ENCODE results near the gene ADAM19.

Gene ADAM19

GRCh38 chr5:157563373-157563928, 12.1 kb downstream of the ADAM19 start:
- no peak for DNase-seq (ENCODE audit: low read depth in 2 of 2)

- DNase-seq (ENCODE audit: low read depth in 2 of 2), result no peak
Observed at GRCh38 chr5:157562111-157562581, 13.4 kb downstream of the ADAM19 start.

- DNase-seq (ENCODE audit: low read depth in 2 of 2), result no peak
Observed at GRCh38 chr5:157561110-157561509, 14.5 kb downstream of the ADAM19 start.

- no peak for DNase-seq (ENCODE audit: low read depth in 2 of 2)
Observed at GRCh38 chr5:157559301-157559700, 16.3 kb downstream of the ADAM19 start.

- DNase-seq (ENCODE audit: low read depth in 2 of 2), result no peak
Observed at GRCh38 chr5:157558681-157559080, 16.9 kb downstream of the ADAM19 start.

GRCh38 chr5:157558041-157558595, 17.5 kb downstream of the ADAM19 start:
- no peak for DNase-seq (ENCODE audit: low read depth in 2 of 2)

- DNase-seq (ENCODE audit: low read depth in 2 of 2), result no peak
Observed at GRCh38 chr5:157556615-157557418, 18.8 kb downstream of the ADAM19 start.

GRCh38 chr5:157555037-157555640, 20.4 kb downstream of the ADAM19 start:
- no peak for DNase-seq (ENCODE audit: low read depth in 2 of 2)

GRCh38 chr5:157554179-157555036, 21.2 kb downstream of the ADAM19 start:
- no peak for DNase-seq (ENCODE audit: low read depth in 2 of 2)

- DNase-seq (ENCODE audit: low read depth in 2 of 2), result no peak
Observed at GRCh38 chr5:157552650-157553049, 22.9 kb downstream of the ADAM19 start.

- DNase-seq (ENCODE audit: low read depth in 2 of 2), result no peak
Observed at GRCh38 chr5:157550663-157551062, 24.9 kb downstream of the ADAM19 start.

GRCh38 chr5:157549954-157550549, 25.5 kb downstream of the ADAM19 start:
- no peak for DNase-seq (ENCODE audit: low read depth in 2 of 2)

GRCh38 chr5:157549283-157549629, 26.3 kb downstream of the ADAM19 start:
- no peak for DNase-seq (ENCODE audit: low read depth in 2 of 2)

GRCh38 chr5:157548513-157549282, 26.9 kb downstream of the ADAM19 start:
- no peak for DNase-seq (ENCODE audit: low read depth in 2 of 2)

- no peak for DNase-seq (ENCODE audit: low read depth in 2 of 2)
Observed at GRCh38 chr5:157547941-157548512, 27.5 kb downstream of the ADAM19 start.

GRCh38 chr5:157546456-157547100, 29.0 kb downstream of the ADAM19 start:
- DNase-seq (ENCODE audit: low read depth in 2 of 2), result no peak

- no peak for DNase-seq (ENCODE audit: low read depth in 2 of 2)
Observed at GRCh38 chr5:157545610-157546310, 29.8 kb downstream of the ADAM19 start.

- no peak for DNase-seq (ENCODE audit: low read depth in 2 of 2)
Observed at GRCh38 chr5:157544623-157544989, 31.0 kb downstream of the ADAM19 start.

Measured in stimulated activated CD8-positive, alpha-beta memory T cell treated with anti-CD3 and anti-CD28 coated beads, Interleukin-2, amount 100 ng/mL, for 48 hours (primary cell).